ENCODE measurements around the gene LRRC59. TPM values are rescaled to one million over a fixed set of nuclear protein-coding genes. Genes with fewer than 3 reads are reported as not detected.
"Not testable (repeated sequence)": the region's sequence is repeated elsewhere in the genome, so short reads cannot be mapped to it uniquely, and the experiment has no call there.

LRRC59 gene
- total and polyA plus RNA-seq, 2 experiments from 2014 or later = 105 to 121 TPM

DNA sequence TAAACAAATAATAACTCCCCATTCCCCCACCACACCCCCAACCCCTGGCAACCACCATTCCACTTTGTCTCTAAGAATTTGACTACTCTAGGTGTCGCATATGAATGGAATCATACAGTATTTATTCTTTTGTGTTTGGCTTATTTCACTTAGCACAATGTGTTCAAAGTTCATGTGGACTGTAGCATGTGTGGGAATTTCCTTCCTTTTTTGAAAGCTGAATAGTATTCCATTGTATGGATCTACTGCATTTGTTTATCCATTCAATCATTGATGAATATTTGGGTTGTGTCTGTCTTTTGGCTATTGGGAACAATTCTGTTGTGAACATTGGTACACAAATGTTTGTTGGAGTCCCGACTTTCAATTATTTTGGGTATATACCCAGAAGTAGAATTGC lies 25.4 kb upstream of the LRRC59 start:
- Histone ChIP-seq H3K9me3 (ENCODE audit: low read depth) (no peaks in the 10 kb centered on the region), H3K27ac (no peak overlapping the region), H3K4me1 (ENCODE audit: insufficient read depth) (peaks cover 23% of the 10 kb centered on the region), H2AFZ (no peak overlapping the region), H4K20me1 (ENCODE audit: insufficient read depth, poor library complexity, severe bottlenecking) (no peaks in the 10 kb centered on the region), H3K79me2 (peaks cover 6% of the 10 kb centered on the region), H3K4me3 (no peak overlapping the region), H3K9me2 (replicated peaks; ENCODE audit: insufficient read depth) (no peaks in the 10 kb centered on the region), H3K27me3 (no peaks in the 10 kb centered on the region), H3K36me3 (replicated peaks; ENCODE audit: insufficient read depth, low read depth) (no peaks in the 10 kb centered on the region), H3K4me2 (no peak overlapping the region)
- 94% methylated on average over 2 of the region's 2 CpGs for WGBS (ENCODE audit: low lambda C conversion rate, missing lambda C conversion rate)
- DNase-seq (ENCODE audit: low spot score) = no peak
- TF ChIP-seq EZH2phosphoT487 (IDR thresholded peaks at IDR 0.05; ENCODE audit: low read depth, severe bottlenecking, unreplicated experiment) = no peak
- TF ChIP-seq EZH2 (IDR thresholded peaks at IDR 0.05; ENCODE audit: borderline replicate concordance) = no peak
- TF ChIP-seq, protein P1, sequence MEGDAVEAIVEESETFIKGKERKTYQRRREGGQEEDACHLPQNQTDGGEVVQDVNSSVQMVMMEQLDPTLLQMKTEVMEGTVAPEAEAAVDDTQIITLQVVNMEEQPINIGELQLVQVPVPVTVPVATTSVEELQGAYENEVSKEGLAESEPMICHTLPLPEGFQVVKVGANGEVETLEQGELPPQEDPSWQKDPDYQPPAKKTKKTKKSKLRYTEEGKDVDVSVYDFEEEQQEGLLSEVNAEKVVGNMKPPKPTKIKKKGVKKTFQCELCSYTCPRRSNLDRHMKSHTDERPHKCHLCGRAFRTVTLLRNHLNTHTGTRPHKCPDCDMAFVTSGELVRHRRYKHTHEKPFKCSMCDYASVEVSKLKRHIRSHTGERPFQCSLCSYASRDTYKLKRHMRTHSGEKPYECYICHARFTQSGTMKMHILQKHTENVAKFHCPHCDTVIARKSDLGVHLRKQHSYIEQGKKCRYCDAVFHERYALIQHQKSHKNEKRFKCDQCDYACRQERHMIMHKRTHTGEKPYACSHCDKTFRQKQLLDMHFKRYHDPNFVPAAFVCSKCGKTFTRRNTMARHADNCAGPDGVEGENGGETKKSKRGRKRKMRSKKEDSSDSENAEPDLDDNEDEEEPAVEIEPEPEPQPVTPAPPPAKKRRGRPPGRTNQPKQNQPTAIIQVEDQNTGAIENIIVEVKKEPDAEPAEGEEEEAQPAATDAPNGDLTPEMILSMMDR (IDR thresholded peaks at IDR 0.05; ENCODE audit: poor library complexity) = no peak

DNA sequence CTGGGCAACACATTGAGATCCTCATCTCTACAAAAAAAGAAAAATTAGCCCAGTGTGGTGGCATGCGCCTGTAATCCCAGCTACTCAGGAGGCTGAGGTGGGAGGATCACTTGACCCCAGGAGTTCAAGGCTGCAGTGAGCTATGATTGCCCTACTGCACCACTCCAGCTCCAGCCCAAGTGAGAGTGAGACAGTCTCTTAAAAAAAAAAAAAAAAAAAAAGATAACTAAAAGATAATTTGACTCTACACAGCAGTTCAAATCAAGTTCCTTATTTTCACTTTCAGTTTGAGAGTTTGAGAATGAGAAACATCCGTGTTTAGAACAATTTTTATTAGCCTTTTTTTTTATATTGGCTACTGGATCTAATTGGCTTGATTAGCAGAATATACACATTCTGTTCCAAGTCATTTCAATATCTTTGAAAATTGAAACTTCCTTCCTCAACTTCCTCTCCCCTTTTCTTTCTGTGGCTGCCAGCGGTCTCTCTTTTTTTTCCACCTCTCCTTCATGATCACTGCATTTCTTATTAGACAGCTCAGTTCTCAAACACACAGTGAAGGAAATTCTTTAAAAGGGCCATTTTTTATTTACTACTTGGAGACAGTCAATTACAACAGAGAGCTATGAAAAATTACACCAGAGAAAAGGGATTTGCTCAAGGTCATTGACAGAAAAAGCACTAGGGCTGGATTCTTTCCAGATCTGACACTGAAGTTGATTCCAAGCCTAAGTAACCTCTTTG lies 24.2 kb upstream of the LRRC59 start:
- Histone ChIP-seq H3K9me2 (replicated peaks; ENCODE audit: insufficient read depth) (no peaks in the 10 kb centered on the region), H3K36me3 (replicated peaks; ENCODE audit: insufficient read depth, low read depth) (no peaks in the 10 kb centered on the region), H3K4me3 (no peak overlapping the region), H2AFZ (peak overlapping the region; percentile 7), H3K79me2 (no peaks in the 10 kb centered on the region), H3K9me3 (ENCODE audit: low read depth) (no peaks in the 10 kb centered on the region), H3K27me3 (no peaks in the 10 kb centered on the region), H3K4me2 (peak overlapping the region; percentile 48), H3K4me1 (ENCODE audit: insufficient read depth) (peaks cover 16% of the 10 kb centered on the region), H4K20me1 (ENCODE audit: insufficient read depth, poor library complexity, severe bottlenecking) (no peaks in the 10 kb centered on the region), H3K27ac (peak overlapping the region; percentile 39)
- TF ChIP-seq EZH2phosphoT487 (IDR thresholded peaks at IDR 0.05; ENCODE audit: low read depth, severe bottlenecking, unreplicated experiment) (no peak), EZH2 (IDR thresholded peaks at IDR 0.05; ENCODE audit: borderline replicate concordance) (no peak)
- TF ChIP-seq, protein P1 (IDR thresholded peaks at IDR 0.05; ENCODE audit: poor library complexity) = no peak
- no peak for DNase-seq (ENCODE audit: low spot score)
- 71% methylated on average over 3 of the region's 3 CpGs for WGBS (ENCODE audit: low lambda C conversion rate, missing lambda C conversion rate)

DNA sequence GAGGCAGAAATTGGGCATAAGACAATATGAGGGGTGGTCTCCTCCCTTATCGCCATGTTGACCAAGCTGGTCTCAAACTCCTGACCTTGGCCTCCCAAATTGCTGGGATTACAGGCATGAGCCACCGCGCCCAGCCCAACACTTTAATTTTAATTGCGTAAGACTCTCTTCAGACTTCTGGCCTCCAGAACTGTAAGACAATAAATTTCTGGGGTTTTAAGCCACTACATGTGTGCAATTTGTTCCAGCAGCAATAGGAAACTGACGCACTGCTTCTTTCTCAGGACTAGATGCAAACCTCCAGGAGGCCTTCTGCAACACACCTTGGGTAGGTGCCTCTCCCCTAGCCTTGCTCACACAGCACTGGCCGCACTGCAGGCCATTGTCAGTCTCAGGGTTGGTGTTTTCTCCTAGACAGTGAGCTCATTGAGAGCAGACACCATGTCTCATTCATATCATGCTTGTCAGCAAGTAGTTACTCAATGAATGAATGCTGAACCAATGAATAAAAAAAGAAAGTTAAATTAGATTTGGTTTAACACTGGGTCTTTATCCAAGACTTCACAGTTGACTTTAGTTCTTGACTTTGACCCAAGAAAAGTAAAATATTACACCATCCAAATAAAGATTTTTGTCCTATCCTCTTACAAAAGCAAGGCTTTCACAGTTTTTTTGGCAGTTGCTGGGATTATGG lies 23.2 kb upstream of the LRRC59 start:
- H3K27me3 ChIP-seq = no peaks in the 10 kb centered on the region
- TF ChIP-seq, protein P1 (IDR thresholded peaks at IDR 0.05; ENCODE audit: poor library complexity) = no peak
- no peak for TF ChIP-seq EZH2phosphoT487 (IDR thresholded peaks at IDR 0.05; ENCODE audit: low read depth, severe bottlenecking, unreplicated experiment)
- no peak for TF ChIP-seq EZH2 (IDR thresholded peaks at IDR 0.05; ENCODE audit: borderline replicate concordance)
- H3K9me3 ChIP-seq (ENCODE audit: low read depth) = no peaks in the 10 kb centered on the region
- no peak overlapping the region for H3K27ac ChIP-seq
- 96% methylated on average over 6 of the region's 6 CpGs for WGBS (ENCODE audit: low lambda C conversion rate, missing lambda C conversion rate)
- H3K4me1 ChIP-seq (ENCODE audit: insufficient read depth) = peaks cover 13% of the 10 kb centered on the region
- no peaks in the 10 kb centered on the region for H4K20me1 ChIP-seq (ENCODE audit: insufficient read depth, poor library complexity, severe bottlenecking)
- H3K4me2 ChIP-seq = no peak overlapping the region
- H3K4me3 ChIP-seq = no peak overlapping the region
- no peaks in the 10 kb centered on the region for H3K79me2 ChIP-seq
- no peak for DNase-seq (ENCODE audit: low spot score)
- H3K36me3 ChIP-seq (replicated peaks; ENCODE audit: insufficient read depth, low read depth) = no peaks in the 10 kb centered on the region
- H3K9me2 ChIP-seq (replicated peaks; ENCODE audit: insufficient read depth) = no peaks in the 10 kb centered on the region
- H2AFZ ChIP-seq = no peak overlapping the region

DNA sequence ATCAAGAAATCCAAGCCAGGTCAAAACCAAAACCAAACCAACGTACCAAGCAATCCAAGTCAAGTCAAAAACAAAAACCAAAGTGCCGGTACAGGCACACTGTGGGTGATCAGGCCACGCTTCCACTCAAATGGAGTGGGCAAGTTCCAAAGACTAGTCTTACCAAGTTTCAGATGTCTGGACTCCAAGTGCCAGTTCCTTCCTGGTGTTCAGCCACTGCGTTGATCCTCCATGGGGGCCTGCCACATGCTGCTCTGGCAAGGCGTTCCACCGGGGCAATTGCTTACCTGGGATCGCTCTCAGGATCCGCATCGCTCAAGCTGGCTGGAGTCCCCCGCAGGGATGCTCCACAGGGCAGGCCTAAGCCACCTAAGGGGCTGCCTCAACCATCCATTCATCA lies 22.3 kb upstream of the LRRC59 start:
- H3K4me3 ChIP-seq; H3K36me3 ChIP-seq (replicated peaks; ENCODE audit: insufficient read depth, low read depth); DNase-seq (ENCODE audit: low spot score); H3K4me2 ChIP-seq; H3K27me3 ChIP-seq; H3K27ac ChIP-seq; H3K9me2 ChIP-seq (replicated peaks; ENCODE audit: insufficient read depth); H3K4me1 ChIP-seq (ENCODE audit: insufficient read depth); H4K20me1 ChIP-seq (ENCODE audit: insufficient read depth, poor library complexity, severe bottlenecking); H3K9me3 ChIP-seq (ENCODE audit: low read depth); H3K79me2 ChIP-seq; H2AFZ ChIP-seq: not testable (repeated sequence)
- 96% methylated on average over 10 of the region's 10 CpGs for WGBS (ENCODE audit: low lambda C conversion rate, missing lambda C conversion rate)
